Erythroblast (primary cell): ENCODE data around the gene OR10G6.

Source experiments
- GATA1 ChIP-seq: IDR thresholded peaks from 2 replicates; pipeline ENCODE4 v1.6.1; 2011; ENCODE audit warnings: low read depth, mild to moderate bottlenecking, control low read depth, low read length, moderate library complexity
- POLR2A ChIP-seq: IDR thresholded peaks from 2 replicates; pipeline ENCODE4 v1.6.1; 2011; ENCODE audit warnings: mild to moderate bottlenecking, low read length

DNA sequence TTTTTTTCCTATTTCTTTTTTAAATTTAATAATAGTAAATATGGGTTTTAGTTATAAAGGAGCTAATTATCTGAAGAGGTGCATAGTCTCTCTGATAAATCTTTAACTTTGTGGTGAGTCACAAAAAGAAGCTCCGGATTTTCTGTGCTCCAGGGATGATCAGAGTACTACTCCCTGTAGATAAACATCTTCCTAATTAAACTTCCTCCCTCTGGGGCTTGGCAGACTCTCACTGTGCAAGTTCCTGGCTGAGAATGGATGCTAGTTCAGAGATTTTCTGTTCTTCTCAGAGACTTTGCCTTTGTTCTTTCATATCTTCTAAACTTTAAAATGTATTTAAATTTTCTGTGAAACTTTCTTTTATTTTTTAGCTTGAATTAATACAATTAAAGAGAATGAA lies 46.3 kb upstream of the OR10G6 start, which contains the start of gene OR10G7:
- TF ChIP-seq POLR2A = no peak
- TF ChIP-seq GATA1 = no peak
